ENCODE results near the gene GRM5.

GRM5 gene

GRCh38 chr11:88801484-88802123 lies 264.2 kb downstream of the GRM5 start:
- no peak for TF ChIP-seq CTCF (IDR thresholded peaks at IDR 0.05; ENCODE audit: extremely low read depth, missing control alignments)
- no peak for DNase-seq (ENCODE audit: low spot score)

- no peak for TF ChIP-seq CTCF (IDR thresholded peaks at IDR 0.05; ENCODE audit: extremely low read depth, missing control alignments)
- DNase-seq (ENCODE audit: low spot score), result no peak
These were observed 265.8 kb downstream of the GRM5 start for GRCh38 chr11:88799771-88800500.

- DNase-seq (ENCODE audit: low spot score), result no peak
These were observed 275.6 kb downstream of the GRM5 start for GRCh38 chr11:88790182-88790581.

GRCh38 chr11:88779577-88779976 lies 286.2 kb downstream of the GRM5 start:
- DNase-seq (ENCODE audit: low spot score), result no peak
- no peak for TF ChIP-seq CTCF (IDR thresholded peaks at IDR 0.05; ENCODE audit: extremely low read depth, missing control alignments)

More at GRCh38 chr11:88790182-88790581, 275.6 kb downstream of the GRM5 start:
- TF ChIP-seq CTCF (IDR thresholded peaks at IDR 0.05; ENCODE audit: extremely low read depth, missing control alignments), result no peak

GRCh38 chr11:88770475-88771079 lies 295.2 kb downstream of the GRM5 start:
- DNase-seq (ENCODE audit: low spot score), result no peak

GRCh38 chr11:88744140-88744539 lies 321.6 kb downstream of the GRM5 start:
- no peak for DNase-seq (ENCODE audit: low spot score)
- no peak for TF ChIP-seq CTCF (IDR thresholded peaks at IDR 0.05; ENCODE audit: extremely low read depth, missing control alignments)

More at GRCh38 chr11:88770475-88771079, 295.2 kb downstream of the GRM5 start:
- TF ChIP-seq CTCF (IDR thresholded peaks at IDR 0.05; ENCODE audit: extremely low read depth, missing control alignments), result no peak

- no peak for TF ChIP-seq CTCF (IDR thresholded peaks at IDR 0.05; ENCODE audit: extremely low read depth, missing control alignments)
- DNase-seq (ENCODE audit: low spot score), result no peak
These were observed 326.3 kb downstream of the GRM5 start for GRCh38 chr11:88739524-88739923.

Measured in GM20000 (cell line).